ENCODE measurements around the gene RECK.

Gene RECK

GRCh38 chr9:36165826-36166167 lies 129.1 kb downstream of the RECK start:
- Histone ChIP-seq H3K4me1 (ENCODE audit: low read length) (no peaks in the 10 kb centered on the region), H3F3A (ENCODE audit: insufficient read depth, low read length) (0 out of 2 replicates have a peak, but pooled peaks cover 3% of the 10 kb centered on the region), H3K4me3 (ENCODE audit: low read length) (no peak overlapping the region), H2AFZ (ENCODE audit: low read length) (0 out of 2 replicates have a peak overlapping the region, but pooled peaks have one; percentile 94), H3K79me2 (ENCODE audit: low read length) (no peaks in the 10 kb centered on the region), H3K9me2 (replicated peaks; ENCODE audit: insufficient read depth, low read length) (no peaks in the 10 kb centered on the region), H3K36me3 (replicated peaks; ENCODE audit: insufficient read depth, low read length) (no peaks in the 10 kb centered on the region), H3K4me2 (ENCODE audit: low read depth, low read length) (peak overlapping the region; percentile 80; the same call in 1 of the 2 replicates), H3K27me3 (replicated peaks; ENCODE audit: insufficient read depth, low read length) (no peaks in the 10 kb centered on the region), H4K20me1 (ENCODE audit: insufficient read depth, low read length) (no peaks in the 10 kb centered on the region), H3K27ac (ENCODE audit: low read length) (no peak overlapping the region), H3K9ac (ENCODE audit: low read length) (no peak overlapping the region), H3K9me3 (replicated peaks; ENCODE audit: insufficient read depth, low read length) (no peaks in the 10 kb centered on the region)
- TF ChIP-seq EZH2phosphoT487 (IDR thresholded peaks at IDR 0.05; ENCODE audit: low read length) (no peak), CTCF (IDR thresholded peaks at IDR 0.05; ENCODE audit: low read length) (no peak), EZH2 (optimal IDR thresholded peaks at IDR 0.05; ENCODE audit: low read depth, low read length) (no peak)
- DNase-seq, result no peak

GRCh38 chr9:36166168-36166927 lies 129.6 kb downstream of the RECK start:
- no peaks in the 10 kb centered on the region for H3K27me3 ChIP-seq (replicated peaks; ENCODE audit: insufficient read depth, low read length)
- H3K9me3 ChIP-seq (replicated peaks; ENCODE audit: insufficient read depth, low read length), result no peaks in the 10 kb centered on the region
- no peaks in the 10 kb centered on the region for H3K36me3 ChIP-seq (replicated peaks; ENCODE audit: insufficient read depth, low read length)
- TF ChIP-seq EZH2 (optimal IDR thresholded peaks at IDR 0.05; ENCODE audit: low read depth, low read length) (no peak), EZH2phosphoT487 (IDR thresholded peaks at IDR 0.05; ENCODE audit: low read length) (no peak), CTCF (IDR thresholded peaks at IDR 0.05; ENCODE audit: low read length) (peak; percentile 91)
- H2AFZ ChIP-seq (ENCODE audit: low read length), result peak overlapping the region; percentile 94
- H3F3A ChIP-seq (ENCODE audit: insufficient read depth, low read length), result 0 out of 2 replicates have a peak, but pooled peaks cover 3% of the 10 kb centered on the region
- H3K9me2 ChIP-seq (replicated peaks; ENCODE audit: insufficient read depth, low read length), result no peaks in the 10 kb centered on the region
- H3K4me2 ChIP-seq (ENCODE audit: low read depth, low read length), result peak overlapping the region; percentile 80
- peak overlapping the region; percentile 76 for H3K4me3 ChIP-seq (ENCODE audit: low read length)
- H3K9ac ChIP-seq (ENCODE audit: low read length), result peak overlapping the region; percentile 17; the same call in 1 of the 2 replicates
- H3K27ac ChIP-seq (ENCODE audit: low read length), result no peak overlapping the region
- H3K4me1 ChIP-seq (ENCODE audit: low read length), result no peaks in the 10 kb centered on the region
- no peaks in the 10 kb centered on the region for H4K20me1 ChIP-seq (ENCODE audit: insufficient read depth, low read length)
- DNase-seq, result peak; percentile 86
- H3K79me2 ChIP-seq (ENCODE audit: low read length), result no peaks in the 10 kb centered on the region

GRCh38 chr9:36169166-36169565 lies 132.5 kb downstream of the RECK start, which contains the start of gene CCIN:
CCIN (plus strand) TSS chr9:36169388; CDS start chr9:36169503, 115 bp downstream.
- no peaks in the 10 kb centered on the region for H3K9me2 ChIP-seq (replicated peaks; ENCODE audit: insufficient read depth, low read length)
- TF ChIP-seq EZH2 (optimal IDR thresholded peaks at IDR 0.05; ENCODE audit: low read depth, low read length) (no peak), EZH2phosphoT487 (IDR thresholded peaks at IDR 0.05; ENCODE audit: low read length) (no peak), CTCF (IDR thresholded peaks at IDR 0.05; ENCODE audit: low read length) (no peak)
- H2AFZ ChIP-seq (ENCODE audit: low read length), result no peak within 1 kb of the TSS
- no peak within 1 kb of the TSS for H3K4me3 ChIP-seq (ENCODE audit: low read length)
- H3F3A ChIP-seq (ENCODE audit: insufficient read depth, low read length), result 0 out of 2 replicates have a peak, but pooled peaks cover 3% of the 10 kb centered on the region
- H3K27me3 ChIP-seq (replicated peaks; ENCODE audit: insufficient read depth, low read length), result no peaks in the 10 kb centered on the region
- H3K4me1 ChIP-seq (ENCODE audit: low read length), result no peaks in the 10 kb centered on the region
- no peak within 1 kb of the TSS for H3K4me2 ChIP-seq (ENCODE audit: low read depth, low read length)
- H3K9me3 ChIP-seq (replicated peaks; ENCODE audit: insufficient read depth, low read length), result no peaks in the 10 kb centered on the region
- DNase-seq, result no peak
- H3K27ac ChIP-seq (ENCODE audit: low read length), result no peak within 1 kb of the TSS
- H4K20me1 ChIP-seq (ENCODE audit: insufficient read depth, low read length), result no peaks in the 10 kb centered on the region
- H3K9ac ChIP-seq (ENCODE audit: low read length), result no peak within 1 kb of the TSS
- no peaks in the 10 kb centered on the region for H3K36me3 ChIP-seq (replicated peaks; ENCODE audit: insufficient read depth, low read length)
- no peaks in the 10 kb centered on the region for H3K79me2 ChIP-seq (ENCODE audit: low read length)

All from MM.1S (cell line).